Heart left ventricle (tissue), 13 donors: ENCODE measurements around the gene CYP26C1.

Source experiments
- POLR2A ChIP-seq, 2 donors: fragments of 450-650 bp; IDR thresholded peaks; one replicate each; pipeline ENCODE4 v1.6.1; 2017; ENCODE audit warnings: antibody characterized with exemption in 2 of 2, mild to moderate bottlenecking in 2 of 2, moderate library complexity in 2 of 2
- TF ChIP-seq, protein P1 (sequence below), 12 donors: fragments of 200-600 bp; sonication (generic) in 4 of 12; IDR thresholded peaks; one replicate each; pipeline versions ENCODE4 v1.5.0 to v1.8.0; 2018 to 2022; ENCODE audit warnings: antibody characterized with exemption in 12 of 12, mild to moderate bottlenecking in 5 of 12
- donor health status: ischemic (EF 13 %, LVEDD 7.1; RV severe dilation, severe dysfunction).
- donor health status: DM: no; HTN: yes; CAD: no.
- donor health status: DM: no; HTN: no; CAD: no.
- donor health status: ischemic (EF 25% LVEDD 6.9; RV normal size, moderate dysfunction).
- donor health status: ischemic (EF 25% LVEDD 5.7; RV mildly dilated, moderate dysfunction).
- donor health status: ischemic (EF 35%, LVEDD 5.7; RV mildly dilated, moderate dysfunction).
- donor health status: nonischemic (EF 11% LVEDD 7.7; RV severe dilation, severe dysfunction).
- donor health status: DM: yes; HTN: yes; CAD: no.
- donor health status: PGD.
- donor health status: ischemic (EF 29% LVEDD 5.4; RV normal size, mild dysfunction).
- donor health status: nonischemic (EF 23%, LVEDD 6.1; RV moderate dilation, normal function).

DNA sequence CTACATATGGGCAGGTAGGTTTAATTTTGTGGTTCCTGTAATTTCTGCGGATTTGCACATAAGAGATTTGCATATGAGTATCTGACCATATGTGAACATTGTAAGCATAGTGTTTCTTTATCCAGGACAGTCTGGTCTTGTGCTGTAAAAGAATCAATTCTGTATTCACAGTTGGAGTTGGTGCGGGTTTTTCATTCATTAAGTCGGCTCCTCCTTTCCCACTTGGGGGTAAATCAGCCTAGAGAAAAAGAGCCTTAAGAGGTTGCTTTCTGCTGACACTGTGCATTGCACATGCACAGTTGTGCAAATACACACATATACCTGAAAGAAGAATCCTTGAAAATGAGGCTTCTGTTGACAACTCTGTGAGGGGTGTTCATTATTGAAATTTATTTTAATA lies 6.1 kb upstream of the CYP26C1 start:
- TF ChIP-seq, protein P1, sequence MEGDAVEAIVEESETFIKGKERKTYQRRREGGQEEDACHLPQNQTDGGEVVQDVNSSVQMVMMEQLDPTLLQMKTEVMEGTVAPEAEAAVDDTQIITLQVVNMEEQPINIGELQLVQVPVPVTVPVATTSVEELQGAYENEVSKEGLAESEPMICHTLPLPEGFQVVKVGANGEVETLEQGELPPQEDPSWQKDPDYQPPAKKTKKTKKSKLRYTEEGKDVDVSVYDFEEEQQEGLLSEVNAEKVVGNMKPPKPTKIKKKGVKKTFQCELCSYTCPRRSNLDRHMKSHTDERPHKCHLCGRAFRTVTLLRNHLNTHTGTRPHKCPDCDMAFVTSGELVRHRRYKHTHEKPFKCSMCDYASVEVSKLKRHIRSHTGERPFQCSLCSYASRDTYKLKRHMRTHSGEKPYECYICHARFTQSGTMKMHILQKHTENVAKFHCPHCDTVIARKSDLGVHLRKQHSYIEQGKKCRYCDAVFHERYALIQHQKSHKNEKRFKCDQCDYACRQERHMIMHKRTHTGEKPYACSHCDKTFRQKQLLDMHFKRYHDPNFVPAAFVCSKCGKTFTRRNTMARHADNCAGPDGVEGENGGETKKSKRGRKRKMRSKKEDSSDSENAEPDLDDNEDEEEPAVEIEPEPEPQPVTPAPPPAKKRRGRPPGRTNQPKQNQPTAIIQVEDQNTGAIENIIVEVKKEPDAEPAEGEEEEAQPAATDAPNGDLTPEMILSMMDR (IDR thresholded peaks at IDR 0.05) = no peak
- no peak for TF ChIP-seq POLR2A (IDR thresholded peaks at IDR 0.05)
